HG02610 (cell line): ENCODE measurements around the gene GULP1.

Experiments
- ATAC-seq: cut with Tn5 transposase; IDR thresholded peaks from one replicate; pipeline ENCODE4 v1.9.1; 2021; ENCODE audit warnings: mild to moderate bottlenecking, moderate library complexity; ENCODE audit not compliant: unreplicated experiment

GULP1 gene

DNA sequence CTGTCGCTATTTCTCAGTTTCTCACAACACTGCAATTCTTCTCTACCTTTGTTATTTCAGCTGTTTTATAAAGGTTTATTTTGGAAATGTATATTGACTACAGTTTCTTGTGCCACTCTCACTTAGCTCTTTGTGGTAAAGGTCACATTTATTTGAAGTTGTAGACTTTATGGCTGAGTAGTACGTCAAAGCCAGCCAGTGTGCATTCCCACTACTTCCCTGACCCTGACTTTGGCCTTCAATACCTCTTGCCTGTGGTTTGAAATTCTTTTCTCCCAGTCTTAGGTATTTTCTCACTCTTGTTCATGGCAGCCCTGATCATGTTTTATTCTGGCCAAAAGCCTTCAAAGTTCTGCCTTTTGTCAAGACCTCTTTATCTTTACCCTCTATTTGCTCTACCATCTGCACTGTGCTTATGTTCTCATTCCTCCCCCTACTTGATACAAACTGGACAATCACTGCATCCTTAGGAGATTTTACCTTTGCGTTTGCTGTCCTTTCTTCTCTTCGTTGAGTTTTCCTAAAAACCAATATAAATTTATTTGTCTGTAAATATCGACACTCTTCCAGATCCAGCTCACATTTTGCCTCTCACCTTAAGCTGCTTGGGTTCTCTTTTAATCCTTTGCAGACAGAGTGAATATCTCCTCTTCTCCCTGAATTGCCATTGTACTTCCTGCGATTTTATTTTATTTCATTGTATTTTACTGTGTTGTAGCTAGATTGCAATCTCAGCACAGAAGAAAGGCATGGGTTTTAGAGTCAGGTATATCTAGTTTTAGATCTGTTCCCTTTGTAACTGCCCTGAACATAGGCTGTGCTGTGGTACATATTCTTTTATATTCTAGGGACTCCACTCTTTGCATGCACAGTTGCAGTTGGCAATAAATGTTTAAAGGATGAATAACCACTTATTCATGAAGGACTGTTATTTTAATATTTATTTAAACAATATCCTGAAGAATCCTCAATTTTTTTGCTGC, 31.2 kb downstream of the GULP1 start:
- ATAC-seq = no peak

DNA sequence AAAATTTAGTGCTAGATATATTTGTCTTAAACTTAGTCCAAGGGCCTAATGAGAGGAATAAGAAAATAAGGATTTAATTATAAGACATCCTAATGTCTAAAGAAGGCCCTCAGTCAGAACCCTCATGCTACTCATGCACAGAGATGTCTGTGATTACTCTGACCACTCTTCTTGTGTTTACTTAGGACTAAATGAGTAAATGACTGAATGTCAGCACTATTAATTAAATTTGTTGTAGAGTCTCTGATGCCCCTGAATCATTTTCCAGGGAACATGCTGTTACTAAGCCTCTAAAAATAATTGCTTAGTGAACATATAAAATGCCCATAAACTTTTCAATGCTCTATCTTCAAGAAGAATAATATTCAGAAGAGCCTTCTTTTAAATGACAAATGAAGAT, 32.4 kb downstream of the GULP1 start:
- no peak for ATAC-seq

DNA sequence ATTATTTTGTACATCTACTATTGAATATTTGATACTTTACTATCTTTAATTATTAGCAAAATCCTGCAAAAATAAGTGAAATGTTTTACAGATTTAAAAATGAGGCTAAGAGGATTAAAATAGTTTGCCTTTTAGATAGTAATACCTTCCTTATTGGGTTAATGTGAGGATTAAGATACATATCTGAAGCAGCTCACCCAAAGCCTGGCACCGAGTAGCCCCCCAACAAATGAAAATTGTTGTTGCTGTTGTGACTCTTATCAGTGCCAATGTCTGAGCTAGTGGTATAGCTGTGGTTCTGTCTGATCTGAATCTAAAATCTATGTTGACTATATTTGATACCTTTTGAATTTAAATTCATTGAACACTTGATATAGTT, 34.6 kb downstream of the GULP1 start:
- no peak for ATAC-seq

DNA sequence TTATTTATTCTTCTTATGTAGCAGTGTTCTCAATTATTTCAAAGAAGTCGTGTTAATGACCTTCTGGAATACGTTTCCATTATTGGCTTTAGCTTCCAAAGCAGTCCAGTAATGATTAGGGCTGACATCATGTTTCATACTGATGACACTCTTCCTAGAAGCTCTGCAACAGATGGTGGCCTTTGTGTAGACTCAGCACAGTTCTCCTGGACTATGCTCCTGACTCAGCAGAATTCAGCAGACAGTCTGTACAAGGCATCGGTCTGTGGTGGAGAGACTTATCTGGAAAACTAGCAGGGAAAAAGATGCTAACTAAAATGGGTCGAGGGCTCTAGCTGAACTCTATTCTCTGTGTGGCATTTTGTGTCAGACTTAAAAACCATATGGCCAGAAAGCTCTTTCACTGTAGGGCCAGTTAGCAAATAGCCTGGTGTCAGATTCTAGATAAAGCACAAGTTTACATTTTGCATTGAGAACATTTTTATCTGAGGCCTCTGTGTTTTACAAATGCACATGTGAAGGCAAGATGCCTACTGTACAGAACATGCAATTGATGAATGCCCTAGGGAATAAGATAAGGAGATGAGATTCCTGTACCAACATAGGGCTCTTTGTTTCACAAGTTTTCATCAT, 35.1 kb downstream of the GULP1 start:
- no peak for ATAC-seq

DNA sequence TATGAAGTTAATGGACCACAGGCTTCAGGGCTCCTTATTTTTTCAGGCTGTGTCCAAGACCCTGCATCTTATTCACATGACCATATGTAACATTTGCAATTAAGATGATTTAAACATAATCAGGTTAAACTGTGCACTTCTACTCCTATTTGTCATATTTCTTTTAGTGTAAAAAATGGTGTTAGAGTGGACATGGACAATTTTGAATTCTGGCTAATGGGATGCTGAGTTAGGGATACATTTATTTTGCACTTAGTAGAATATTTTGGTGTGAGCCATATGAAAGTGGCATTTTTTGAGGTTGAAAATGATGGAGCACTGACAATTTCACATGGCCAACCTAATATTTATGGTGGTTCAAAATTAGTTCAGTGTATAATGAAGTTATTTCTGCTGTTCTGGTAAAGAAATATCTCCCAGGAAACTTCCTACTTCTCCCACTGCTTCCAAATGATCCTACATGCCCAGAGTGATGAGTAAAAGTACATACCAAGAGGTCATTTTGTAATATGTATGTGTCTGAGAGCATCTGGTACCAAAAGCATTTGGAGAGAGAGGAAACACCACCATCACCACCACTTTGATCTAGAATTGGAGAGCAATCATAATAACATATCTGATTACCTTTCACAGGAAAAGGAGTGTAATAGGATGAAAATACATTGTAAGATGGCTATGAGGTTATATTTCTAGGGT, 36.0 kb downstream of the GULP1 start:
- ATAC-seq = no peak

DNA sequence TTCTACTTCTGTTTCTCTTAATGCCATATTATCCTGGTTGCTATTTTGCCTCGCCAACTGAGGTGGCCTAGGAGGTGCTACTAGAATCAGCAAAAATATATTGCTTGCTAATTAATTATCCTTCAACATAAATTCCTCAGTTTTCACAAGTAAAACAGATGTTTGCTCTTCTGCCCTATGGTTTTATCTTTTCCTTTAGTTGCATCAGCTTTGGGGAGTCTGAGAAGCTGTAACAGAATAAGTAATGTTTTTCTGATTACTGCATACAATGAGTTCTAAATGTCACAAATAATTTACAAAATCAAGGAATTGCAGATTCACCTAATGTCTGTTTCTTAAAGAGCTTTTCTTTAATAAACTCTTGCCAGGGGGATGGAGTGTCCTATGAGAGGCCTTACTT, 36.7 kb downstream of the GULP1 start:
- no peak for ATAC-seq

DNA sequence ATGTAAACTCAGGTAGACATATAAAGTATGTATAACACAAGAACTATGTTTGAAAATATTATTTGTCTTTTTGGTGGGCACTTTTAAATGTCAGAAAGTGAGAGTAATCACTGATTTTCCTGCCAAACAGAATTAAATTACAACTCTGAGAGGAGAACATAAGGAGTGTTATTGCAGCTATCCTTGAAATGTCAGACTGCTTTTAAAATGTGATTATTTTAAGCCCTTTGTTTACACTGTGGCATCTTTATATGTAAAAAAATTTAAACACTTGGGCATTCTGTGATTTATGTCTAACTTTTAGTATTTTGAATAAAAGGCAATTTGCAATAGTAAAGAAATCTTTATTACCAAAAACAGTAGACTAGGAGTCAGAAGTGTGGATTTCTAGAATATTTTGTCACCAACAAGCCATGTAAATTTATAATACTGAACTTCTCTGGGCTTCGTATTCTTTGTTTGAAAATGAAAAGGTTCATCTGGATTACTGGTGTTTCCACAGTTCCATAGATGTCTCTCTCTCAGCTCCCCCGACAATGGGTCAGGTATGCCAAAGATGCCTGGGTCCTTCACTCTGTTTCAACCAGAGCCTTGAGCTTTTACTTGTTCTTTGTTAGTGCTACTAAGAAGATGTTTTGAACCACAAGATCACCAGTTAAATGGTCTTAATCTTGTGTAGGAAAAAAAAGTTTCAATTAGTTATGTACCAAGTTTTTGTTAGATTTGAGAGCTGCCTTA, 38.8 kb downstream of the GULP1 start:
- ATAC-seq = no peak

DNA sequence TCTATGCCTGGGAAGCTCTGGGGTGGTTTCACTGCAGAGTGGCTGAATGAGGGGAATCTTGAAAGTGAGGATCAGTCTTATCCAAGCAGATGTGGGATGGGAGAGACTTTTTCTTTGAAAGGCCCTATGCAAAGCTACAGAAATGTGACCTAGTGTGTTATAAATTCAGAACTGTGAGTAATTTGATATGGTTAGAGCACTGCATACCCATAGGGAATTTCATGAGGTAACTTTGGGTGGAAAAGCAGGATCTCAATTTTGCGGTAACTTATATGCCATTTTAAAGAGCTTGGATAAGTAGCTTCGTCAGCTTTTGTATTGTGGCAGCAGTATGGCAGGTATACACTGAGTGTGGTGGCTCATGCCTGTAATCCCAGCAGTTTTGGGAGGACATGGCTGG, 40.9 kb downstream of the GULP1 start:
- no peak for ATAC-seq

DNA sequence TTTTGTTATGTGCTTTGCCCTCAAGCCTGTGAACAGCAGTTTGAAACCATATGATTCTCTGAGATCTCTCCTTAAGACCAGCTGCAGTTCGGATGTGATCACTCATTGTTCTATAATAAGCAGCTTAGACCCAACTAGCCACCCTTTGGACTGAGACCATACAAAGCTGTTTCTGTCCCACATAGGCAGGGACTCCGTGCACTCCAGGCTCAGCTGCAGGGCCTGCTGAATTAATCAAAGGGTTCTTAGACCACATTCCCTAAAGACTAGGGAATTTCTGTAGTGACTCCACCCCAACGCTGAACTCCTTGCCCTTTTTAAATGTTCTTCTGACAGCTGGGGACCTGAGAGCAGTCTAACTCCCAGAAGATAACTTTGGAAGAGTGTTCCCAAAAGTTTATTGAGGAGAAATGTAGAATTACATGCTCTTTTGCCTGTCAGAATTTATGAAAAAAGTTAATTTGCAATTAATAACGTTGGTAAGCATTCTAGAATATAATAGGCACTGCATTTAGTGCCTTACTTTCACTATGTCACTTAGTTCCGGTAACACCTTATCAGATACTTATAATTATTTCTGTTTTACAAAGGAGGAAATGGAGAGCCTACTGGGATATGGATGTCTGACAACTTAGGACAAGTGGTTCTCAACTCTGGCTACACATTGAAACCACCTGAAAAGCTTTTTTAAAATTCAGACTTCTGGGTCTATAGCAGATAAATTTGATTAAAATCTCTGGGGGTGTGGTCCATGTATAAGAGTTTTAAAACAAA, 42.3 kb downstream of the GULP1 start:
- ATAC-seq = no peak

DNA sequence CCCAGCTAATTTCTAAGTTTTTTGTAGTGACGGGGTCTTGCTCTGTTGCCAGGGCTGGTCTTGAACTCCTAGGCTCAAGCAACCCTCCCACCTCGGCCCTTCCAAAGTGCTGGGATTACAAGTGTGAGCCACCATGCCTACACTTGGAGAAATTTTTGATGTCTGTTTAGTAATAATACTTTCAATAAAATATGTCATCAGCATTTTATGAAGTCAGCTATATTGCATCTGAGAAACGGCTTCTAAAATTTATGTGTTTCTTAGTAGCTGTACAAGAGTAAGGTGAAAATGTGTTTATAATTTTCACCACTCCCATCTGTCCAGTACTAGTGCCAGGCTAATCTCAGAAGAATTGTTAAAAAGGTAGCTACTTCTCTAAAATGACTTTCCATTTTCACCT, 46.8 kb downstream of the GULP1 start:
- ATAC-seq = no peak

DNA sequence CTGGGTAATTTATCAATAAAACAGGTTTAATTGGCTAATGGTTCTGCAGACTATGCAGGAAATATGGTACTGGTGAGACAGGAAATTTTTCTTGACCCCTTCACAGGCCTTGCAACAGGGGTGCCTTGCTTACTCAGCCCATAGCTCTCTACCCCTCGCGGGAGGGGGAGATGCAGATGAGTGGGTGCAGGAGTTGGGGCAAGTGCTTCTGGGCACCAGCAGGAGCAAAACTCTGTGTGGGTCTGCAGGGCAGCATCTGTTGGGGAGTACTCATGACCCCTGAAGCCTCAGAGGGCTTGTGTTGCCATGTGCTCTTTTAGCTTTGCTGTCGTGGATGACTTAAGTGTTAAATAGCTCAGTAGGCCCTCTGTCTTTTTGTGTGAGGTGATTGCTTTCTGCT, 48.6 kb downstream of the GULP1 start:
- no peak for ATAC-seq

DNA sequence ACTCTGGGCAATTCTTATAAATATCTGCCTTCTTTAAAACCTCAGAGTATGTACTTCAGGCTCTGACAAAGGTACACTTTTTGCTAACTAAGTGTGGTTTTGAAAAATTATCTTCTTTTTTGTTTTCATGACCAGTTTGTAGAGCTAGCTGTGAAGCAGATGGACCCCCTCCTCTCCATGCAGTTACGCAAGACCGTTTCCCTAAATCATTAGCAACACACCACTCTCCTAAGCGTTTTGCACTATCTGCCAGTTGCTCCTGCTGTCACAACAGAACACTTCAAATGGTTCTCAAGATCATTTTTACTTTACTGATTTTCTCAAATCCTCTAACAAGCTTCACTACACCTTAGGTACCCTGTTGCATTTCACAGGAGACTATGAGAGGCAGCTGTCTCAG, 53.3 kb downstream of the GULP1 start:
- ATAC-seq = no peak

DNA sequence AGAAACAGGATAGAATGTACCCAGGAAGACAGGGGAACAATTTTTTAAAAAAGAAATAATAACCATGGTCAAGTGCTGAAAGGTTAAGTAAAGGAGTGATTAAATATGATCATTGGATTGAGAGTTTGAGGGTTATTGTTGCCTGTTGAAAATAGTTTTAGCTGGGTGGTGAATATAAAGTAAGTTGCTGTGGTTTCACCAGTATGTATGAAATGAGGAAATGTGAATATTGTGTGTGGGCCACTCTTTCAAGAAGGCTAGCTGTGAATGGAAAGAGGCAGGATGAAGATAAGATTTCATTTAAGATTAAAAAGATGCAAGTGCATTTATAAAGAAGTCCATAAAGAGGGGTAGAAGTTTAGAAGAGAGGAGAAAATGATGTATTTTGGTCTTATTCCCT, 53.8 kb downstream of the GULP1 start:
- no peak for ATAC-seq

DNA sequence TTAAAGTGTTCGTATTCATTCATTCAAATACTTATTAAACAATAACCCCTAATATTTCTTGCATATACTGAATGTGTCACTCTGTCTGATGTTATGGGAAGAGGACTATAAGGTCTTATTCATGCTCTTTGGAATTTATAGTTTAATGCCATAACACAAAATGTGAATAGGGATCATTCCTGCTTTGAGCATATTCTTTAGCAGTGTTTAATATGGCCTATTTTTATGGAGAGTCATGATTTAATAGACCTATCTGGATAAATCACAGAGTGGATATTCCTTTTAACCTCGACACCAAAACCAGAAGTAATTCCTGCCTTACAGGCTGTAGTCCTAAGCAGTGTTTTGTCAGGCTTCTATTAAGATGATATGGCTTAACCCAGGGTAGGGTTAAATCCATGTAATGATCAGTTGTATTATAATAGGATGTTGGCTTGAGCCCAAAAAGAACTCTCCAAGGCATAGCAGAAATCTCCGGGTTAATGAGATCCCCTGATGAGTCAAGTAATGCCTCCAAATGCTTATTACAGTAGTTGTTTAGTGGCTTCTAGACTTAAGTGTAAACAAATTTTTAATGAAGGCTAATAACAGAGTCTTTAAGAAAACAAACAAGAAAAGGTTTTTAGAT, 54.3 kb downstream of the GULP1 start:
- ATAC-seq = no peak

DNA sequence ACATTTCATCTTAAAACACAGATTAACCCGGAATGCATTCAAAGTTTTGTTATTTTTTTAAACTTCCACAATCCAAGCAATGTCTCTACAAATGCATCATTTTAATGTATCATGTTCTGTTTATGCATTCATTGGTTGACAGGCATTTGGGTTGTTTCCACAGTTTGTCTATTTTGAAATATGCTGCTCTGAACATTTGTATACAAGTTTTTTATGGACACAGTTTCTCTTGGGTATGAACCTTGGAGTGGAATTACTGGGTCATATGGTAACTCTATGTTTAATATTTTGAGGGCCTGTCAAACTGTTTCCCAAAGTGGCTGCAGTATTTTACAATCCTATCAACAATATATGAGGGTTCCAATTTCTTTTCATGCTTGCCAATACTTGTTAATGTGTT, 57.3 kb downstream of the GULP1 start:
- no peak for ATAC-seq

DNA sequence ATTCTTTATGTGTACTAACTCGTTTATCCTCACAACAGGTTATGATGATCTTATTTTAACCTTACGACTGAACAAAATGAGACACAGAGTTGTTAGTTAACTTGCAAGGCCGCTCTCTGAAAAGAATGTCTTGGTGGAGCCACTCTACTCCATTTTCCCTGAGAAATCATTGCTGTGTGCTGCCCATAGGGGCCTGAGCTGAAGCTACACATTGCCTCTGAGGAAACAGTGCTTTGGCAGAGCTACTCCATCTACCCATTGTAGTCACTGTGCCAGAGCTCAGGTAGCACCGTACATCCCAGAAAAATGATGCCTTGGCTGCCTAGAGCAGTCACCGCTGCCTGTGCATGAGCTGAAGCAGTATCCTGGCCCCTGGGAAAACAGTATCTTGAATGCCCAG, 61.6 kb downstream of the GULP1 start:
- no peak for ATAC-seq

DNA sequence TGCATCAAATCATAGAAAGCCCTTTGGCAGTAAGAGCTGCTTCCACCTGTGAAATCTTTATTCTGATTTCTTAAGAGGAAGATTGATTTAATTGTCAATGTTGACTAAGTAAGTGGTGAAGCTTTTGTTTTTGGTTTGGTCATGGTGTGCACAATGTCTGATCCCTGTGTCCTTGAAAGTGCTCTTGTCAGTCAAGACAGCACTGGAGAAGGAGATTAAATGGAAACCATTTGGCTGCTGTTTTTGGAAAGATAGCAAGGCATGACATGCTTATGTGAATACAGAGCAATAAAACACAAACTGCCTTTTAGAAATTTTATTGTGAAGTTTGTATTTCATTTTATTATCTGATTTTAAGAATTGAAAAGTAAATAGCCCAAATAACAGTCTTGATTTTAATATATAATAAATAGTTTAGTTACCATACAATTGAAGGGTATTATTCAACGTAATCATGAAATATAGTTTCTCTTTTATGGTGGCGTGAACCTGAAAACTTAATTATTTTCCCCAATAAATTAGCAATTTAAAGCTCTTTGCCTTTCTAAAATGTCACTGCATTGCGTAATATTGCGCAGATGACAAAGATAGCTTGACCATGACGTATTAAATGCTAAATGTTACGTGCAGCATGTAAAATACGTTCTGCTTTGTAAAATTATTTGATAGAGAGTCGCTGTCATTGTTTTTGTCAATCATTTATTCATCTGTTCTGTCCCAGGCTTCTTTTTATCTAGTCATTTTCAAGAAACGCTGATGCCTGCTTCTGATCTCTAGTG, 69.0 kb downstream of the GULP1 start:
- ATAC-seq = no peak

DNA sequence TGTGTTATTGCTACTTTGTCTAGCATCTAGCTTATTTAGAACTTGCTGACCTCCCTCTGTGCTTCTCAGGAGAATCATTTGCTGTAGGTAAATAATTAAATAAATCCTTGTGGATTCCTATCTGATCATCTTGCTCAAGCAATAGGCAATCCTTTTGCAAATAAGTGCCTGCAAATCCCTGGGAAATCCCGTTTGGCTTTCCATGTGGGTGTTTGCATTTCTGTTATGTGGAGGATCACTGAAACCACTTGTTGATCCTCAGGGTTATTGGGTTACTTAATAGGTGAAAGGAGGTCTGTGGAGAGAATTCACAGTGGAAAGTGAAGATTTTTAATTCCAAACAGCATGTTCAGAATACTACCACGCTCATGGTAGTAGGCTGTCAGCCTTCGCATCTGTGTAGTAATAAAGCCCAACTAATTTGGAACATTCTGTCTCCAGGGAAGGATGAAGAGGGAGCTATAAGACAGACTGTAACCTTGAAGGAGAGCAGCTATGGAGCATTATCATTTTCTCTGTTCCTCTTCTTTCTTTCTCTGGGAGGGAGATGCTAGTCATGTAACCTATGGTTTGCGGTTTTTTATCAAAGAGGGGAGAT, 72.5 kb downstream of the GULP1 start:
- no peak for ATAC-seq
